Posterior vena cava (tissue), 2 donors: ENCODE measurements around the gene CLCN2. TPM values are rescaled to one million over a fixed set of nuclear protein-coding genes. Genes with fewer than 3 reads are reported as not detected.

Experiments
- DNase-seq: peaks from one replicate; pipeline ENCODE4 v3.0.0-alpha.2; 2020; ENCODE audit warnings: low spot score
- intact Hi-C, 2 donors: fragments of 100-400 bp; cut with DNase I; formaldehyde crosslinking; loops; one replicate each; pipeline versions ENCODE4 v1.14.1 to v1.14.2; 2022 to 2023
- total RNA-seq, 2 donors: library from RNA; stranded (reverse); fragmentation: NEBNext Ultra II Directional; extraction: Animal tissue kit (Norgen Biotek cat#: 25700); gene quantifications; one replicate each; pipeline ENCODE4 v1.2.1, GENCODE V29; 2021
- donor health status: DM: yes; HTN: yes; CAD: no.
- donor health status: DM: yes; HTN: yes; CAD: no.

Gene CLCN2
- total RNA-seq, 2 donors from 2014 or later: 3.7 to 4.0 TPM

- DNase-seq: peak; percentile 96
- intact Hi-C loops: no loop called here
Measured at GRCh38 chr3:184335661-184336546, 25.5 kb downstream of the CLCN2 start.

- no peak for DNase-seq
- intact Hi-C loops: no loop called here
Measured at GRCh38 chr3:184335291-184335660, 26.1 kb downstream of the CLCN2 start.

DNA sequence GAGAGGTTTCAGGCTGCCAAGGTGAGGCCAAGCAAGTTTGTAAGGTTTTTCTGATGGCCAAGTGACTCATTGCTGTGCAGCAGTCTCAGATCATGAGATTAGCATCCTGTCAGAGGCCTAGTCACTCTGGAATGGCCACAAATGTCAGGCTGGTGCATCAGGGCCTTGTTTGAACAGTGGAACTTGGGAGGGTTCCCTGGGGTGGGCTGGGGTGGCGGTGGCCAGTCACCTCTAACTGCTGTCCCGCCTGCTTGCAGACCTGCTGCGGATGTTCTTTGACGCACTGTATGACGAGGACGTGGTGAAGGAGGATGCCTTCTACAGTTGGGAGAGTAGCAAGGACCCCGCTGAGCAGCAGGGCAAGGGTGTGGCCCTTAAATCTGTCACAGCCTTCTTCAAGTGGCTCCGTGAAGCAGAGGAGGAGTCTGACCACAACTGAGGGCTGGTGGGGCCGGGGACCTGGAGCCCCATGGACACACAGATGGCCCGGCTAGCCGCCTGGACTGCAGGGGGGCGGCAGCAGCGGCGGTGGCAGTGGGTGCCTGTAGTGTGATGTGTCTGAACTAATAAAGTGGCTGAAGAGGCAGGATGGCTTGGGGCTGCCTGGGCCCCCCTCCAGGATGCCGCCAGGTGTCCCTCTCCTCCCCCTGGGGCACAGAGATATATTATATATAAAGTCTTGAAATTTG, 26.8 kb downstream of the CLCN2 start:
- intact Hi-C loops: no loop called here
- no peak for DNase-seq

- intact Hi-C loops: no loop called here
- no peak for DNase-seq
Measured at GRCh38 chr3:184333700-184334099, 27.7 kb downstream of the CLCN2 start.

GRCh38 chr3:184333190-184333589, 28.2 kb downstream of the CLCN2 start:
- intact Hi-C loops: no loop called here
- no peak for DNase-seq

- DNase-seq: no peak
- intact Hi-C loops: no loop called here
Measured at GRCh38 chr3:184332370-184333090, 28.9 kb downstream of the CLCN2 start.

GRCh38 chr3:184328516-184328915, 32.9 kb downstream of the CLCN2 start:
- intact Hi-C loops: no loop called here
- DNase-seq: no peak

DNA sequence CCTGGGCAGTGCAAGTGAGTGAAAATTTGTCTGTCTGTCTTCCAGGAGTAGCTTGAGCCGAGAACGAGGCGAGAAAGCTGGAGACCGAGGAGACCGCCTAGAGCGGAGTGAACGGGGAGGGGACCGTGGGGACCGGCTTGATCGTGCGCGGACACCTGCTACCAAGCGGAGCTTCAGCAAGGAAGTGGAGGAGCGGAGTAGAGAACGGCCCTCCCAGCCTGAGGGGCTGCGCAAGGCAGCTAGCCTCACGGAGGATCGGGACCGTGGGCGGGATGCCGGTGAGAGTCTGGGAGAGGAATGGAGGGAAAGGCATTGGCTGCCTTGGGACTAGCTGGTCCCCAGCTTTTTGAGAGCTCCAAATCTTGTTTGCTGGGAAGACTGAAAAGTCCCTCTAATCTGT, 34.2 kb downstream of the CLCN2 start:
- no peak for DNase-seq
- intact Hi-C loops: no loop called here

- intact Hi-C loops: no loop called here
Measured at GRCh38 chr3:184325715-184326369, 35.6 kb downstream of the CLCN2 start.

GRCh38 chr3:184325269-184325668, 36.1 kb downstream of the CLCN2 start:
- intact Hi-C loops: no loop called here
- no peak for DNase-seq

More at GRCh38 chr3:184325715-184326369, 35.6 kb downstream of the CLCN2 start:
- DNase-seq: no peak

DNA sequence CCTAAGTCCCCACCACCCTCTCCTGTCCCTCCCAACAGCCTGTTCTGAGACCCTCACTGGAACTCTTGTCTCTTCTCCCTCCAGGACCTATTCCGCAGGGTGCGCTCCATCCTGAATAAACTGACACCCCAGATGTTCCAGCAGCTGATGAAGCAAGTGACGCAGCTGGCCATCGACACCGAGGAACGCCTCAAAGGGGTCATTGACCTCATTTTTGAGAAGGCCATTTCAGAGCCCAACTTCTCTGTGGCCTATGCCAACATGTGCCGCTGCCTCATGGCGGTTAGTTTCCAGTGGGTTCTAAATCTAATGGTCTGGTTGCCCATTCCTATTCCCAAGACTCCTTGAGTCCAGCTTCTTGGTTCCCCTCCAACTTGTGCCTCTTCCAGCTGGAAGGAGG, 37.7 kb downstream of the CLCN2 start:
- intact Hi-C loops: no loop called here
- peak; percentile 89 for DNase-seq

DNA sequence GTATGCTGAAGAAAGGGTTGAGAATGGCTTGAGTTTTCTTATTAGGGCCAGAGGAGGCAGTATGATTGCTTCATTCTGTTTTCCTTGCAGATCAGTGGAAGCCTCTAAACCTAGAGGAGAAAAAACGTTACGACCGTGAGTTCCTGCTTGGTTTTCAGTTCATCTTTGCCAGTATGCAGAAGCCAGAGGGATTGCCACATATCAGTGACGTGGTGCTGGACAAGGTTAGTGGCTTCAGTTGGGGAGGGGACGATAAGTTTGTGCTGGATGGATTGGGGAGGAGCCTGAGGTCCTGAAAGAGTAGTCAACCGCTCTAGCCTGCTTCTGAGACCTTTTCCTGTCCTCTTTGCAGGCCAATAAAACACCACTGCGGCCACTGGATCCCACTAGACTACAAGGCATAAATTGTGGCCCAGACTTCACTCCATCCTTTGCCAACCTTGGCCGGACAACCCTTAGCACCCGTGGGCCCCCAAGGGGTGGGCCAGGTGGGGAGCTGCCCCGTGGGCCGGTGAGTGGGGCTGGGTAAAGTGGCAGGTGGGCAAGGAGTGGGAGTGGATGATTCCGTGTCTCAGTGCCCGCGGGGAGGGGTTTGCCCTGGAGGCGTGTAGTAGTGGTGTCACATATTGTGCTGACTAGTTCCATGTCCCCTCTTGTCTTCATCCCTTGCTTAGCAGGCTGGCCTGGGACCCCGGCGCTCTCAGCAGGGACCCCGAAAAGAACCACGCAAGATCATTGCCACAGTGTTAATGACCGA, 38.5 kb downstream of the CLCN2 start:
- intact Hi-C loops: no loop called here
- peak; percentile 87 for DNase-seq

GRCh38 chr3:184321666-184322065, 39.7 kb downstream of the CLCN2 start:
- no peak for DNase-seq
- intact Hi-C loops: no loop called here

DNA sequence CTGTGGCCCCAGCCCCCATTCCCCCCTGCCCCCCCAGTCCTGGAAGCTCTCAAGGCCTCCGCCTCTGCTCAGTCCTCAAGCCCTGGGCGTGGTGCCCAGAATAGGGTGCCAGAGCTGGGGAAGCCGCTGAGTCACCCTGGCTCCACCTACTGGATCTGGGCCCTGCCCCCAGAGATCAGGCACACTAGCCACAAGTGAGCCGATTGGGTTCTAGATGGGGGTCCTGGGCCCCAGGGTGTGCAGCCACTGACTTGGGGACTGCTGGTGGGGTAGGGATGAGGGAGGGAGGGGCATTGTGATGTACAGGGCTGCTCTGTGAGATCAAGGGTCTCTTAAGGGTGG, 41.3 kb downstream of the CLCN2 start:
- DNase-seq: peak; percentile 99
- intact Hi-C loops: no loop called here

DNA sequence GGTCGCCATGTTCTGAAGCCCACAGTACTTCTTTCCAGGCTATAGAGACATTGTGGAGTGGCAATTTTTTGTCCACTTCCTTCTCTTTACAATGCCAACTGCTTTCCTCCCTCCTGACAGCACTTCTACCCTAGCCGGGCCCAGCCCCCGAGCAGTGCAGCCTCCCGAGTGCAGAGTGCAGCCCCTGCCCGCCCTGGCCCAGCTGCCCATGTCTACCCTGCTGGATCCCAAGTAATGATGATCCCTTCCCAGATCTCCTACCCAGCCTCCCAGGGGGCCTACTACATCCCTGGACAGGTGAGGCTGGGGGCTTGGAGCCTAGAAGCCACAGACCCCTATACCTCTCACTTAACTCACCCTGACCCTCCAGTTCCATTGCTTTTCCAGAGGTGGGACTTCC, 44.2 kb downstream of the CLCN2 start:
- intact Hi-C loops: loop anchor here in 1 of 2 donors (10.0 kb wide), 1 partner anchor 132 kb away; the partner anchor contains the start of gene ABCF3
- no peak for DNase-seq

DNA sequence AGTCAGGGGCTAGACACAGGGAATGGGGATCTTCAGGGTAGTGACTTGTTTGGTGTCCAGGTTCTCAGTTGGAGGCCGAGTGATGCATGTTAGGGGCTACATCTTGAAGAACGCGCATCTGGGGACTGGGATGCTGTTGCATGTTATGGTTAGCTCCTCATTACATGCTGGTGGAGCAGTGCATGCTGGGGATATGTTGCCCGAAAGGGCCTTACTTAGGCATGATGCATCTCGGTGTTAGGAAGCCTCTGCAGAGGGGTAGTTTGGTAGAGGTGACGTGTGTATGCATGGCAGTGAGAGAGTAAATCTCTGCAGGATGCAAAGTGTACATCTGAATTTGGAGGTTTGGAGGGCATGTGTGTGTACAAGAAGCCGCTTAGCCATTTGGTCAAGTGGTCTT, 44.6 kb downstream of the CLCN2 start:
- intact Hi-C loops: loop anchor here in 1 of 2 donors (10.0 kb wide), 1 partner anchor 132 kb away; the partner anchor contains the start of gene ABCF3
- no peak for DNase-seq

DNA sequence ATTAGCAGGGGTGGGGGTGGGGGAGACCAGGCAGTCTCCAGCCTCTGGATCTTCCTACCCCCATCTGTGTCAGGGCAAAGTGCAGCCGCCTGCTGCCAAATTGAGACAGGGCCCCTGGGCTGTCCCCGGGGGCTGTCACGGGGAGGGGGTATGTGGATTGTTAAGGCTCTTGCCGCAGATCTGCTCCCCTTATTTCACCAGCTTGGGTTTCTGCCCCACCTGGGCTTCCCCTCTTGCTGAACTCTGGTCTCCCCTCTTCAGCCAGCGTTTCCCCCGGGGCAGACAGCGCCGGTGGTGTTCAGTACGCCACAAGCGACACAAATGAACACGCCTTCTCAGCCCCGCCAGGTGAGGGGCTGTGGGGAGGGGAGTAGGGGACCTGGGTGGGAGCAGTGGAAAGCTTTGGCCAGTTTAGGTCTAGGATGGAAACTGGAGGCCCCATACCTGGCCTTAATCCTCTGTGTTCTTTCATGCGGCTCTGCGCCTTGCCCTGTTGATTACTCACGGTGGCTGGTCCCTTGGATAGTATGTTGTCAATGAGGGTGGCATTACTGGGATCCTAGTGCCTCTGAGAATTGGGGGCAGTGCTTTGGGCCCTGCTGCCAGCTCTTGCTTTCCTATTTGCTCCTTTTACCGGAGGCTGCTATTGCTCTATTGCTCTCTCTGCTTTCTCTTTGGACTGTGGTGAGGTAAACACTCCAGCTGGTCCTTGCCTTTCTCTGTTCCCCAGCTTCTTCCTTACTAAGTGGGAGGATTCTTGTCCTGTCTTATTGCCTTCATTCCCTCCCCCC, 45.3 kb downstream of the CLCN2 start:
- no peak for DNase-seq
- intact Hi-C loops: loop anchor here in 1 of 2 donors (10.0 kb wide), 1 partner anchor 131 kb away; the partner anchor contains the start of gene ABCF3

GRCh38 chr3:184315543-184315867, 45.9 kb downstream of the CLCN2 start:
- intact Hi-C loops: loop anchor here in 1 of 2 donors (10.0 kb wide), 1 partner anchor 131 kb away; the partner anchor contains the start of gene ABCF3
- no peak for DNase-seq
